CD14-positive monocyte (primary cell): ENCODE measurements around the gene IL6R. TPM values are rescaled to one million over a fixed set of nuclear protein-coding genes. Genes with fewer than 3 reads are reported as not detected.

ENCODE experiments used
- DNase-seq, 3 donors: peaks; one replicate each; pipeline ENCODE4 v3.0.0-alpha.2; 2011 to 2022
- H2AFZ ChIP-seq: 2 replicates; pipeline ENCODE4 v1.6.0; 2012; ENCODE audit warnings: mild to moderate bottlenecking, low read depth, low read length, inconsistent platforms; ENCODE audit not compliant: insufficient read depth, poor library complexity, severe bottlenecking
- H3K27ac ChIP-seq, 2 donors: 1 replicate in 1 of 2; 2 replicates in 1 of 2; pipeline ENCODE4 v1.5.1; 2012 to 2013; ENCODE audit warnings: low read length in 2 of 2, control low read depth in 1 of 2, inconsistent platforms in 1 of 2, low read depth in 1 of 2, mild to moderate bottlenecking in 1 of 2
- H3K27me3 ChIP-seq, 2 donors: one replicate each; pipeline versions ENCODE4 v1.6.0 to v1.6.1; 2011 to 2013; ENCODE audit warnings: low read length in 2 of 2; ENCODE audit not compliant: control insufficient read depth in 2 of 2, insufficient read depth in 2 of 2
- H3K36me3 ChIP-seq, 2 donors: replicated peaks in 1 of 2; 1 replicate in 1 of 2; 2 replicates in 1 of 2; pipeline versions ENCODE4 v1.5.1 to v1.6.1; 2012 to 2013; ENCODE audit warnings: low read length in 2 of 2, control low read depth in 1 of 2, inconsistent platforms in 1 of 2, mild to moderate bottlenecking in 1 of 2; ENCODE audit not compliant: insufficient read depth in 2 of 2, control insufficient read depth in 1 of 2
- H3K4me1 ChIP-seq, 2 donors: 1 replicate in 1 of 2; 2 replicates in 1 of 2; pipeline versions ENCODE4 v1.5.1 to v1.6.1; 2012 to 2013; ENCODE audit warnings: low read length in 2 of 2, control low read depth in 1 of 2, inconsistent platforms in 1 of 2, mild to moderate bottlenecking in 1 of 2, moderate library complexity in 1 of 2; ENCODE audit not compliant: insufficient read depth in 2 of 2, control insufficient read depth in 1 of 2
- H3K4me2 ChIP-seq: replicated peaks from 2 replicates; pipeline ENCODE3; 2012; ENCODE audit warnings: low read length, moderate library complexity, mild to moderate bottlenecking; ENCODE audit not compliant: poor library complexity, severe bottlenecking; ENCODE audit errors: extremely low read depth
- H3K4me3 ChIP-seq, 3 experiments: fragments of 200-600 bp in 1 of 3; sonication (generic) in 1 of 3; replicated peaks in 1 of 3; 1 replicate in 2 of 3; 2 replicates in 1 of 3; pipeline ENCODE4 v1.5.1; 2011 to 2013; ENCODE audit warnings: low read length in 3 of 3, mild to moderate bottlenecking in 3 of 3, control low read depth in 2 of 3, low read depth in 2 of 3, inconsistent platforms in 1 of 3, moderate library complexity in 1 of 3
- H3K79me2 ChIP-seq: 2 replicates; pipeline ENCODE4 v1.6.0; 2012; ENCODE audit warnings: mild to moderate bottlenecking, control low read depth, inconsistent platforms, low read length, moderate library complexity; ENCODE audit not compliant: insufficient read depth
- H3K9ac ChIP-seq: 2 replicates; pipeline ENCODE4 v1.6.0; 2017; ENCODE audit warnings: low read length, mild to moderate bottlenecking; ENCODE audit not compliant: insufficient read depth, poor library complexity, severe bottlenecking
- H3K9me3 ChIP-seq, 2 donors: replicated peaks in 1 of 2; 1 replicate in 1 of 2; 2 replicates in 1 of 2; pipeline versions ENCODE4 v1.5.1 to v1.6.1; 2012 to 2013; ENCODE audit warnings: low read length in 2 of 2, control low read depth in 1 of 2; ENCODE audit not compliant: control insufficient read depth in 1 of 2, insufficient read depth in 1 of 2
- H4K20me1 ChIP-seq: 2 replicates; pipeline ENCODE4 v1.6.0; 2012; ENCODE audit warnings: mild to moderate bottlenecking, low read length, control low read depth, moderate library complexity; ENCODE audit not compliant: insufficient read depth
- H3K27ac Mint-ChIP-seq, 7 donors: one replicate each; pipeline ENCODE4 v1.8.0; 2020; ENCODE audit warnings: mild to moderate bottlenecking in 7 of 7, mixed read lengths in 7 of 7, moderate library complexity in 6 of 7, inconsistent platforms in 2 of 7
- H3K27me3 Mint-ChIP-seq, 3 donors: one replicate each; pipeline ENCODE4 v1.8.0; 2021 to 2022; ENCODE audit warnings: low read depth in 3 of 3, mild to moderate bottlenecking in 3 of 3, mixed read lengths in 3 of 3, moderate library complexity in 3 of 3, inconsistent platforms in 1 of 3
- H3K36me3 Mint-ChIP-seq, 2 donors: one replicate each; pipeline ENCODE4 v1.8.0; 2020; ENCODE audit warnings: mixed read lengths in 2 of 2, inconsistent platforms in 1 of 2, mild to moderate bottlenecking in 1 of 2
- H3K4me1 Mint-ChIP-seq: one replicate; pipeline ENCODE4 v1.8.0; 2020; ENCODE audit warnings: mild to moderate bottlenecking, mixed read lengths
- H3K4me3 Mint-ChIP-seq, 2 donors: one replicate each; pipeline ENCODE4 v1.8.0; 2020; ENCODE audit warnings: mild to moderate bottlenecking in 2 of 2, mixed read lengths in 2 of 2, moderate library complexity in 1 of 2
- H3K9me3 Mint-ChIP-seq, 7 donors: one replicate each; pipeline ENCODE4 v1.8.0; 2020 to 2022; ENCODE audit warnings: mixed read lengths in 7 of 7, mild to moderate bottlenecking in 6 of 7, moderate library complexity in 6 of 7, inconsistent platforms in 2 of 7
- CTCF ChIP-seq: fragments of 200-600 bp; IDR thresholded peaks from one replicate; pipeline ENCODE4 v1.8.0; 2022; ENCODE audit warnings: antibody characterized with exemption, mild to moderate bottlenecking
- WGBS: methylation state at CpG from one replicate; pipeline ENCODE4 v1.1.5; 2013; ENCODE audit warnings: missing lambda C conversion rate; ENCODE audit not compliant: insufficient coverage; 5-methylcytosine and 5-hydroxymethylcytosine counted together
- intact Hi-C, 2 donors: fragments of 100-400 bp; cut with micrococcal nuclease; formaldehyde crosslinking; loops; one replicate each; pipeline versions ENCODE4 v1.15.0 to v1.15.1; 2023
- polyA plus RNA-seq, 3 donors: library from polyadenylated mRNA; depleted of rRNA in 1 of 3; unstranded in 2 of 3; stranded (reverse) in 1 of 3; fragments of 300-500 nt in 2 of 3; fragments of >200 nt in 1 of 3; fragmentation: Illumina TruSeq in 2 of 3; gene quantifications; 1 replicate in 2 of 3; 2 replicates in 1 of 3; pipeline ENCODE4 v1.2.3, GENCODE V29; 2012 to 2021

IL6R gene
- polyA plus RNA-seq, 3 donors = 56.4 to 81.7 (median 62.1) TPM

GRCh38 chr1:154476791-154477190, 71.6 kb downstream of the IL6R start:
- no peak overlapping the region for H3K4me3 ChIP-seq
- no CpG with 5 or more reads among the region's 1 CpG for WGBS
- no peak for DNase-seq
- no peak overlapping the region for H2AFZ ChIP-seq
- H3K4me1 ChIP-seq = peaks cover 14 to 32% of the 10 kb centered on the region in 2 donors
- Mint-ChIP-seq H3K9me3 (no peaks in the 10 kb centered on the region), H3K4me1 (peaks cover 27% of the 10 kb centered on the region), H3K4me3 (no peak overlapping the region), H3K27ac (no peak overlapping the region), H3K36me3 (no peaks in the 10 kb centered on the region), H3K27me3 (peaks cover 0 to 5% (median 0%) of the 10 kb centered on the region in 3 donors)
- H3K79me2 ChIP-seq = no peaks in the 10 kb centered on the region
- no peaks in the 10 kb centered on the region for H3K36me3 ChIP-seq
- no peaks in the 10 kb centered on the region for H3K9me3 ChIP-seq
- H3K9ac ChIP-seq = no peak overlapping the region
- H3K4me2 ChIP-seq = no peak overlapping the region
- no peak for TF ChIP-seq CTCF
- H3K27me3 ChIP-seq = no peaks in the 10 kb centered on the region
- intact Hi-C loops = loop anchor here (5.0 to 10.0 kb wide), 3 partner anchors 34 to 142 kb away; partner anchors contain the start of gene IL6R (in 1 of the 2)
- no peaks in the 10 kb centered on the region for H4K20me1 ChIP-seq
- no peak overlapping the region for H3K27ac ChIP-seq

GRCh38 chr1:154478013-154478412, 72.9 kb downstream of the IL6R start:
- Histone ChIP-seq H3K4me1 (peaks cover 14 to 32% of the 10 kb centered on the region in 2 donors), H3K9ac (no peak overlapping the region), H3K4me3 (no peak overlapping the region), H3K4me2 (no peak overlapping the region), H3K36me3 (no peaks in the 10 kb centered on the region), H3K9me3 (no peaks in the 10 kb centered on the region), H3K27me3 (no peaks in the 10 kb centered on the region), H3K27ac (no peak overlapping the region), H3K79me2 (no peaks in the 10 kb centered on the region), H4K20me1 (no peaks in the 10 kb centered on the region), H2AFZ (no peak overlapping the region)
- no peaks in the 10 kb centered on the region for H3K36me3 Mint-ChIP-seq
- 91% methylated on average over 3 of the region's 8 CpGs for WGBS
- peak overlapping the region in 2 of 7 donors; percentile 25 to 79 for H3K27ac Mint-ChIP-seq
- peaks cover 0 to 5% (median 0%) of the 10 kb centered on the region in 3 donors for H3K27me3 Mint-ChIP-seq
- DNase-seq = no peak
- H3K4me3 Mint-ChIP-seq = no peak overlapping the region
- no peak for TF ChIP-seq CTCF
- peaks cover 27% of the 10 kb centered on the region for H3K4me1 Mint-ChIP-seq
- intact Hi-C loops = loop anchor here (5.0 to 10.0 kb wide), 3 partner anchors 36 to 143 kb away; partner anchors contain the start of gene IL6R (in 1 of the 2)
- H3K9me3 Mint-ChIP-seq = no peaks in the 10 kb centered on the region
